Mucosa of stomach (tissue), 1 donor: ENCODE measurements around the gene RUNX3.
"Not testable (repeated sequence)": the region's sequence is repeated elsewhere in the genome, so short reads cannot be mapped to it uniquely, and the experiment has no call there.

ENCODE experiments used
- H3K27me3 ChIP-seq: one replicate; pipeline ENCODE4 v1.7.0; 2013; ENCODE audit warnings: mild to moderate bottlenecking, low read length; ENCODE audit not compliant: control insufficient read depth, insufficient read depth
- H3K36me3 ChIP-seq: one replicate; pipeline ENCODE4 v1.7.0; 2013; ENCODE audit warnings: low read length; ENCODE audit not compliant: control insufficient read depth, insufficient read depth
- H3K4me1 ChIP-seq: one replicate; pipeline ENCODE4 v1.7.0; 2013; ENCODE audit warnings: mild to moderate bottlenecking, low read length; ENCODE audit not compliant: control insufficient read depth, insufficient read depth
- H3K4me3 ChIP-seq: one replicate; pipeline ENCODE4 v1.7.0; 2013; ENCODE audit warnings: low read length
- H3K9ac ChIP-seq: one replicate; pipeline ENCODE4 v1.7.0; 2013; ENCODE audit warnings: mild to moderate bottlenecking, low read length, moderate library complexity
- H3K9me3 ChIP-seq: one replicate; pipeline ENCODE4 v1.7.0; 2013; ENCODE audit warnings: mild to moderate bottlenecking, low read length, moderate library complexity; ENCODE audit not compliant: control insufficient read depth
- donor health status: Pancreatic carcinoma.

Gene RUNX3

DNA sequence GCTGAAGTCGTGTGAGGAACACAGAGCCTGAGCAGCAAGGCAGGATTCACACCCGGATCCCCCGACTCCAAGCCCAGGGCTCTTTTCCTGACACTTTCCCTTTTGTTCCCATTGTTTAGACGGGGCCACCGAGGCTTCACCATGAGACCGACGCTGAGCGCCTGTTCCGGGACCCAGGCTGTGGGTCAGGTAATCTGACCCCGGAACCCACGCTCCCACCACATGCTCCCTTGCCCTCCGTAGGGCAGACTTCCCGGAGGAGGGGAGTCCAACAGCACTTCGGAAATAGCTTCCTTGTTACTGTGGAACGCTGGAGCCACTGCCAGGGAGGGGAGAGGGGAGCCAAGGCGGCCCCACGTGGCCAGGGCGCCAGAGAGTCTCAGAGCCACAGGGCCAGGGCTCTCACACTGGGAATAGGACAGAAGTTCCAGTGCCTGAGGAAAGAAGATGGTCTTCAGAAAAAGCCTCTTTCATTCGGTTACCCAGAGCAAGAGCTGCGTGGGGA, 18.4 kb downstream of the RUNX3 start:
- no peaks in the 10 kb centered on the region for H3K9me3 ChIP-seq
- no peaks in the 10 kb centered on the region for H3K27me3 ChIP-seq
- no peak overlapping the region for H3K4me3 ChIP-seq
- no peak overlapping the region for H3K9ac ChIP-seq
- H3K36me3 ChIP-seq, result no peaks in the 10 kb centered on the region
- H3K4me1 ChIP-seq, result peaks cover 30% of the 10 kb centered on the region

DNA sequence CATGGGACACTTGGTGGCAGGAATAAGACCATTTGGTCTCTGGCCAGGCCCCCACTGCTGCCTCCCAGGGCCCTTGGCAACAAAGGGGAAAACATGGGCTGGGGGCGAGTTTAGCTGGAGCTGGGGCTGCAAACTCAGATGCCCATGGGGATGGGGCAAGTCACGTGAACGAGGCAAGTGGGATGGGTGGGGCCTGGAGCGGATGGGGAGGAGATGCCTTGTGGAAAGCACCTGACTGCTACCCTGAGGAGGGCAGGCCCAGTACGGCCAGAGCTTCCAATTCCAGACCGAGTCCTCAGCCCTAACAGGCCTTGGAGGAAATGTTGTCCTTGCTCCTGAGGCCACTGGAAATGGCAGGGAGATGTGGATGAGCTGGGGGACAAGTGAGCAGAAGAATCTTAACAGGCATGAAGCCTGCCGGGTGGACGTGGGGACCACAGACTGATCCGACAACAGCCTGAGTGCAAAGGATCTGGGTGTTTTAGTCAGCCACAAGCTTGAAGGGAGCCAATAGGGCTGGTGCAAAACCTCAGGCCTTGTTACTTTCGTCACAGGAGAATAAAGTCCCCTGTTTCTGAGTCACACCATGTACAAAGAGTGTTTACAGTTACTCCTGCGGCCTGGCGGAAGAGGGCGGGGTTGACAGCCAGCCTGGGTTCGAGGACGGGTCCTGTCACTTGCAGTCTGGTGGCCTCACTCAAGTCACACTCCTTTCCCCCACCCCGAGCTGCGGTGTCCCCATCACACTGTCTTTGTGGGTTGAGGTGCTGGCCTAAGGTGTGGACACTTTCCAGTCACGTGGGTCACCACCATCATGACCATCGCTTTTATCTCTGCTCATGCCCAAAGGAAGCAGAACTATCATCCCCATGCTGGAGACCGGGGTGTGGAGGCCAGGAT, 19.1 kb downstream of the RUNX3 start:
- Histone ChIP-seq H3K9ac (no peak overlapping the region), H3K4me3 (no peak overlapping the region), H3K9me3 (no peaks in the 10 kb centered on the region), H3K4me1 (peaks cover 30% of the 10 kb centered on the region), H3K36me3 (no peaks in the 10 kb centered on the region), H3K27me3 (no peaks in the 10 kb centered on the region)

DNA sequence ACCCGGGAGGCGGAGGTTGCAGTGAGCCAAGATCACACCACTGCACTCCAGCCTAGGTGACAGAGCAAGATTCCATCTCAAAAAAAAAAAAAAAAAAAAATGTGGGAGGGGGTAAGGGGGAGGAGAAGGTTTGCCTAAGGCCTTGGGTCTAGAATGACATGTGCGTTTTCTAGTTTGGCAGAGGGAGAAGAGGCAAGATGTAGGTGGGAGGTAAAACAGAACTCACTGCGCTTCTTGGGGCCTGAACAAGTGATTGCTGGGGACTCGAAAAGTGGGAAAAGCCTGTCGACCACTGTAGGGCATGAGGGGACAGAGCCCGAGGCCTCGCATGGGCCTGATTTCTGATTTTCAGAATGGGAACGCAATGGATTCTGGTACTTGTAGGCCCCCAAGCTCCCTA, 19.9 kb downstream of the RUNX3 start:
- Histone ChIP-seq H3K36me3 (no peaks in the 10 kb centered on the region), H3K4me3 (no peak overlapping the region), H3K9ac (no peak overlapping the region), H3K27me3 (no peaks in the 10 kb centered on the region), H3K4me1 (peaks cover 29% of the 10 kb centered on the region), H3K9me3 (no peaks in the 10 kb centered on the region)

DNA sequence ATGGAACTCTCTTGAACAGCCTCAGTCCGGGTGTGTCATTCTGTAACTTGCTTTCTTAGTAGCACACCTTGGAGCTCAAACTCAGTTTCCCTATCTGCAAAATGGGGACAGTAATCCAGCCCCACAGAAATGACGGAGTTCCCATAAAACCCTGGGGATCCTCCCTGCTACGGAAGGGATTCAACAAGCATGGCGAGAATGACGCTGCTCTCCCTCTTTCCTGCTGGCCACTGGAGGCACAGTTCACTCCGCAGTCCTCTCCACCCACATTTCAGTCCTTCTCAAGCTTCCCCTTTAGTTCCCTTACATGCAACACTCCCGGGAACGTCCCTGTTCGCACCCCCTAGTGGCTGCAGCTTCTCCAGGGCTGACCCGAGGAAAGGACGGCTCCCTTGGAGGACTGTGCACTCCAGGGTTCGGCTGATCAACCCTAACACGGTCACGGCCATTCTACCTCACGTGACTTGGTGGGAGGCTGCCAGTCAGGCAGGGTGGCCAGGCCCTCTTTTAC, 20.6 kb downstream of the RUNX3 start:
- H3K27me3 ChIP-seq, result no peaks in the 10 kb centered on the region
- no peak overlapping the region for H3K4me3 ChIP-seq
- H3K9ac ChIP-seq, result peak overlapping the region; percentile 36
- no peaks in the 10 kb centered on the region for H3K9me3 ChIP-seq
- H3K36me3 ChIP-seq, result no peaks in the 10 kb centered on the region
- peaks cover 22% of the 10 kb centered on the region for H3K4me1 ChIP-seq

DNA sequence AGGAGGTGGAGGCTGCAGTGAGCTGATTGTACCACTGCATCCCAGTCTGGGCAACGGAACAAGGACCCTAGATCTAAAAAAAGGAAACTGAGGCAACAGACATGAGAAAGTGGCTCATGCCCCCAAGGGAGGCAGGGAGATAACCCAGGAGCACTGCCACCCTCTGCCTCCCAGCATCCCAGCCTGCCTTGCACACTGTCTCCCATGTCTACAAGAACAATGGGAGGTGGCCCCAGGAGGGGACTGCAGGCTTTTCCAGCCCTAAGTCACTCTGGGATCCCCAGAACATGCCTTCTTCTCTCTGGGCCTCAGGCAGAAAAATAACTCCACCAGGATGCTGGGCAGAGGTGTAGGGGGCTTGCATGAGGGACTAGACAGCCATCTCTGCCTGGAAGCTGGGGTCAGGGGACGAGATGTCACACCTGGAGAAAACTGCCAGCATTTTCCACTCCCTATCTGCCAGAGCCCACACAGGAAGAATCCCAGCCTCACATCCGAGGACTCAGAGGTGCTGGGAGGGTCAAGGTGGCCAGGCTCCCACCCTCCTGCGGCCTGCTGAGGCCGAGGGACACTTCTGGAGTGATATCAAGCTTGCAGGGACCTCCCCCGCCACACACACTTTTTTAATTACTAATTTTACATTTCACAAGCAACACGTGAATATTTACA, 21.4 kb downstream of the RUNX3 start:
- peaks cover 15% of the 10 kb centered on the region for H3K4me1 ChIP-seq
- no peak overlapping the region for H3K4me3 ChIP-seq
- no peak overlapping the region for H3K9ac ChIP-seq
- H3K36me3 ChIP-seq, result no peaks in the 10 kb centered on the region
- H3K9me3 ChIP-seq, result no peaks in the 10 kb centered on the region
- no peaks in the 10 kb centered on the region for H3K27me3 ChIP-seq

DNA sequence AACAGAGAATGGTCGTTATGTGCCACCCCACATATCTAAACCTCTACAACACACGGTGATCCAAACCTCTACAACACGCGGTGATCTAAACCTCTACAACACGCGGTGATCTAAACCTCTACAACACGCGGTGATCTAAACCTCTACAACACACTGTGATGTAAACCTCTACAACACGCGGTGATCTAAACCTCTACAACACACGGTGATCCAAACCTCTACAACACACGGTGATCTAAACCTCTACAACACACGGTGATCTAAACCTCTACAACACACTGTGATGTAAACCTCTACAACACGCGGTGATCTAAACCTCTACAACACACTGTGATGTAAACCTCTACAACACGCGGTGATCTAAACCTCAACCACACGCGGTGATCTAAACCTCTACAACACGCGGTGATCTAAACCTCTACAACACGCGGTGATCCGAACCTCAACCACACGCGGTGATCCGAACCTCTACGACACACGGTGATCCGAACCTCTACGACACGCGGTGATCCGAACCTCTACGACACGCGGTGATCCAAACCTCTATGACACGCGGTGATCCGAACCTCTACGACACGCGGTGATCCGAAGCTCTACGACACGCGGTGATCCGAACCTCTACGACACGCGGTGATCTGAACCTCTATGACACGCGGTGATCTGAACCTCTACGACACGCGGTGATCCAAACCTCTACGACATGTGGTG, 22.3 kb downstream of the RUNX3 start:
- not testable (repeated sequence) for H3K9ac ChIP-seq, H3K27me3 ChIP-seq, H3K9me3 ChIP-seq, H3K4me3 ChIP-seq, H3K36me3 ChIP-seq
- H3K4me1 ChIP-seq, result peaks cover 15% of the 10 kb centered on the region

DNA sequence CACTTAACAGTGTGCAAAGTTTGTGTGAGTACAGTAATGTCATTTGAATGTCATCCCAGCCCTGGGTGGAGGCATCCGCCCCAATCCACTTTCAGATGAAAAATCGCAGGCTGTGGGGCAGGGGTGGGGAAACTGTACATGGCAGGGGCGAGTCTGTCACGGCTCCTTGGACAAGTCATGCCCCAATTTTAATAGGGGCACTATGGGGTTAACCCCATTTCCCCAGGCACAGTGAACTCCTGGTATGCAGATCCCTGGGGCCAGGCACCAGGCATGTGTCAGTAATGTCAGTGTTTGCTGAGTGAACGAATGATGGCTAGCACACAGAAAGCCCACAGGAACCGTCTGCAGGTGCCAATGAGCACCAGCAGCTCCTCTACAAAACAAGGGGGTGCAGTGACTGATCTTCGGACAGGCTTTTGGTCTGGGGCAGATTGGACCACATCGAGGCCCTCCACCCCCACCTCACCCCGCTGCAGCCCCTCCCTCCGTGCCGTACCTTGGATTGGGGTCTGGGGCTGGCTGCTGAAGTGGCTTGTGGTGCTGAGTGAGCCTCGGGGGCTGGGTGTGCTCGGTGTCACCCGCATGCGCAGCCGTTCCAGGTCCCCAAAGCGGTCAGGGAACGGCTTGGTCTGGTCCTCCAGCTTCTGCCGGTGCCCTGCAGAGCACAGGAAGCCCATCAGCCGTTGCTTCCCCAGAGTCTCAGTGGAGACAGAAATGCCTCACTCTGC, 23.2 kb downstream of the RUNX3 start:
- H3K36me3 ChIP-seq, result no peaks in the 10 kb centered on the region

DNA sequence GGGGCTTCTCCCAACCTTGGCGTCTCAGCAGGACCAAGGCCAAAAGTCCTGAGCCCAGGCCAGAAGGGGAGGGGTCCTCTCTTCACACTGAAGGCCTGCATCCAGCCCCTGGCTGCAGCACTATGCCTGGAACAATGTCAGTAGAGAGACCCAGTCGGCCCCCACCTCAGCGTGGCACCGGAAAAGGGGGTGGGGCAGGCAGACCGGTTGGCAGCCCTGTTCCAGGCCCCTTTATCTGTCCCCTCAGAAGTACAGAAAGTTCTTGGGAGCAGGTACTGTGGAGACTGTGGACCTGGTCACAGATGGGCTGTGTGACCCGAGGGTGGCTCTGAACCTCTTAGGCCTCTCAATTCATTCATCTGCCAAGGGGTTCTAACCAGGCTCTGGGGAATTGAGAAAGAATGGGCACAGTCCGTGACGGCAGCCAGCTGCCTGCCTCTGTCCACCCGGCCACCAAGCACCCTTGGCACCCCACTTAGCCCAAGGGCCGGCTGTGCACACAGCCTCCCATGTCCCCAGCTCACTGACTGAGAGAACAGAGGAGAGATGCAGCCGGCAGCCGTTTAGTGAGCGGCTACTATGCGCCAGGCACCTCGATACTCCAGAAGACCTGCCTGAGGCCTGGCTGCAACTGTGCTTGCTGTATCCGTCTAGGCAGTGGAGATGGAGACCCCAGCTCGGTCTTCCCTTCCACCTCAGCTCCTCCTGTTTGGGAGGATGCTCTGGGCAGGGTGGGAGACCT, 23.9 kb downstream of the RUNX3 start:
- H3K4me3 ChIP-seq, result no peak overlapping the region
- H3K27me3 ChIP-seq, result peaks cover 5% of the 10 kb centered on the region
- no peaks in the 10 kb centered on the region for H3K9me3 ChIP-seq
- no peak overlapping the region for H3K9ac ChIP-seq
- H3K4me1 ChIP-seq, result peaks cover 10% of the 10 kb centered on the region
- no peaks in the 10 kb centered on the region for H3K36me3 ChIP-seq

More for the DNA sequence above, 23.2 kb downstream of the RUNX3 start:
- Histone ChIP-seq H3K4me3 (no peak overlapping the region), H3K9me3 (no peaks in the 10 kb centered on the region), H3K27me3 (peaks cover 5% of the 10 kb centered on the region), H3K9ac (no peak overlapping the region), H3K4me1 (peaks cover 15% of the 10 kb centered on the region)

DNA sequence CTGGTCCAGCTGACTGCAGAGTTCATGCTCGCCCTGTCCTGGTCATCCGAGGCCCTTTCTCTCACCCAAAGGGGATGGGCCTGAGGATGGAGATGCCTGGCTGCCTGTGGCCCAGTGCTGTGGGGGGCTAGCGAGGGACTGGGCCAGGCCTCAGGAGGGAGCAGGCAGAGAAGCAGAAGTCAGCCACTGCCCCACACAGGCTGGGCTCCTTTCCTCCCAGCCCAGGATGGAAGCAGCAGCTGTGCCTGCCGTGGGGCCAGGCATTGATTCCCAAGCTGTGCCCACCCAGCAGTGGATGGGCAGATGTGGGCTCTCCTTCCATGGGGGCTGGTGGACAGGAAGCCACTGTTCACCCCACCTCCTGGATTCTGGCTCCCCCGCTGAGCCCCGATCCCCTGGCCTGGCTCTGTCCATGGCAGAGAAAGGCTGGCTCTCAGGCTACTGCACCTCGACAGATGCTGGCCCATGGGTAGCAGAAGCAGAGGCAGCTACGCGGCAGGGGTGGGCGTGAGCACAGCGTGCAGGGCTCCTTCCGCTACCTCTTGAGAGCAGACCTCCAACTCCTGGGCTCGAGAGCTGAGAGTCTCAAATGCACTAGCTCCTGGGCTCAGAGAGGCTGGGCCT, 24.6 kb downstream of the RUNX3 start:
- Histone ChIP-seq H3K27me3 (peaks cover 8% of the 10 kb centered on the region), H3K4me1 (peaks cover 3% of the 10 kb centered on the region), H3K9ac (no peak overlapping the region), H3K9me3 (no peaks in the 10 kb centered on the region), H3K4me3 (no peak overlapping the region), H3K36me3 (no peaks in the 10 kb centered on the region)

DNA sequence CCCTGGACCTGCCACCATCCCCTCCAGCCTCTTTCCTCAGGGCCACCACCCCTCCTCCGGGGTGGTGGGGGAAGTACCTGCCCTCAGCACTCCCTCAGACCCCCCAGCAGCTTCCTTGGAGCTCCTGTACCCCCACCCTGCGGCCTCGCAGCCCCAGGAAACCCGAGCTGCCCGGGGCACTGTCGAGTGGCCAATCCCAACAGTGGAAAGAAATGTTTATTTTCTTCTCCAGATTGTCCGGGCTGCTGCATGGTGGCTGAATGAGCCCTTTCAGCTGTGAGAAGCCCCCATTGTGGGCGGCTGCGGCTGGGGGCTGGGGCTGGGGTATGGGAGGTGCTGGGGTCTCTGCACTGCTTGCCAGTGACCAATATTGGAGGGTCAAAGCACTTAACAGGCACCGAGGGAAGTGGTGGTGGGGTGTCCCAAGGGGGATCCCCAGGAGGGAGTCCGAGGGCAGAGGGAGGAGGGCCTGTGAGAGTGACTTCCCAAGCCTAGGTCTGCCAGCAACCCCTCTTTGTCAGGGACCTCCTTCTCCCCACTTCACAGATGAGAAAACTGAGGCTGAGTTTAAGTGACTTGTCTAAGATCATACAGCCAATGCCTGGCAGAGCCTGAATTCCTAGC, 25.2 kb downstream of the RUNX3 start:
- Histone ChIP-seq H3K36me3 (no peaks in the 10 kb centered on the region), H3K4me1 (no peaks in the 10 kb centered on the region), H3K9ac (no peak overlapping the region), H3K9me3 (no peaks in the 10 kb centered on the region), H3K27me3 (peaks cover 13% of the 10 kb centered on the region), H3K4me3 (no peak overlapping the region)
